Activated naive CD4-positive, alpha-beta T cell treated with anti-CD3 and anti-CD28 coated beads, Interleukin-2, amount 50 U/mL, for 72 hours (primary cell): ENCODE data around the gene TMEM63A. TPM values are rescaled to one million over a fixed set of nuclear protein-coding genes. Genes with fewer than 3 reads are reported as not detected.
A peak's percentile ranks its signal among the peaks of the same experiment; 100 is the strongest.

Experiments used
- ATAC-seq, 2 donors: fragments of 150-1000 bp; cut with Tn5 transposase; 2 replicates each; pipeline ENCODE4 v1.10.0; 2021; ENCODE audit warnings: mild to moderate bottlenecking in 2 of 2, moderate library complexity in 2 of 2
- DNase-seq, 2 donors: peaks; one replicate each; pipeline ENCODE4 v3.0.0; 2021 to 2022; ENCODE audit warnings: low spot score in 2 of 2
- H3K27ac Mint-ChIP-seq, 2 donors: one replicate each; pipeline ENCODE4 v1.8.0; 2022; ENCODE audit warnings: mild to moderate bottlenecking in 2 of 2, mixed read lengths in 2 of 2
- H3K36me3 Mint-ChIP-seq, 2 donors: one replicate each; pipeline ENCODE4 v1.8.0; 2022; ENCODE audit warnings: mixed read lengths in 2 of 2
- H3K9me3 Mint-ChIP-seq, 2 donors: one replicate each; pipeline ENCODE4 v1.8.0; 2022; ENCODE audit warnings: mixed read lengths in 2 of 2
- total RNA-seq, 2 donors: library from RNA; stranded (reverse); gene quantifications; one replicate each; pipeline ENCODE4 v1.2.3, GENCODE V29; 2022

The TMEM63A gene
- total RNA-seq, 2 donors from 2014 or later = 67.8 to 115 TPM

DNA sequence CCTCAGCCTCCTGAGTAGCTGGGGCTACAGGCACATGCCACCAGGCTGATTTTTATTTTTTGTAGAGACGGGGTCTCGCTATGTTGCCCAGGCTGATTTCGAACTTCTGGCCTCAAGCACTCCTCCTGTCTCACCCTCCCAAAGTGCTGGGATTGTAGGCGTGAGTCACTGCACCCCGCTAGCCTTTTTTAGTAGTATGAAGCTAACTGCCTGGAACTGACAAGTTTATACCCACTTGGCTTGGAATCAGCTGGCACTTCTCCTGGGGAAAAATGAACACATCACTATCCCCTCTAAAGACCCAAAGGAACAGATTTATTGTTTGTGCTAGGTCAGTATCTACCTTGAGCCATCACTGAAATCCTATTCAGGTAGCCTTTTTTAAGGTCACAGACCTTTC lies 19.0 kb downstream of the TMEM63A start:
- ATAC-seq (no peak), DNase-seq (no peak)
- no peaks in the 10 kb centered on the region for H3K9me3 Mint-ChIP-seq
- peaks cover 5 to 32% of the 10 kb centered on the region in 2 donors for H3K36me3 Mint-ChIP-seq
- H3K27ac Mint-ChIP-seq = no peak overlapping the region

DNA sequence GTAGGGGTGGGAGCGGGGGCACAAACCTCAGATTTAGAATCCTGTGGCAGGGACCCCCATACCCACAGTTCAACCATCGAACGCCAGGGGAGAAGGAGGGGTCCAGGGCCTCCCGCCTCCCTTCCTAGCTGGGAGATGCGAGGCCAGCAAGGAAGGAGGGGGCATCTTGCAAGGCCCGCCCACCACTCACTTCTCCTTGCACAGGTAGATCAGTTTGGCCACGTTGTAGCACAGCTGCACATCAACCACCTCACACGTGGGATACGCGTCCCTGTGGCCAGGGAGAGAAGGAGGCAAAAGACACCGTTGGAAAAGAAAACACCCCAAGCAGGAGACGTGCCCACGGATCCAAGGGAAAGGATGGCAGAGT lies 19.6 kb downstream of the TMEM63A start:
- H3K36me3 Mint-ChIP-seq = peaks cover 2 to 28% of the 10 kb centered on the region in 2 donors
- ATAC-seq = no peak

DNA sequence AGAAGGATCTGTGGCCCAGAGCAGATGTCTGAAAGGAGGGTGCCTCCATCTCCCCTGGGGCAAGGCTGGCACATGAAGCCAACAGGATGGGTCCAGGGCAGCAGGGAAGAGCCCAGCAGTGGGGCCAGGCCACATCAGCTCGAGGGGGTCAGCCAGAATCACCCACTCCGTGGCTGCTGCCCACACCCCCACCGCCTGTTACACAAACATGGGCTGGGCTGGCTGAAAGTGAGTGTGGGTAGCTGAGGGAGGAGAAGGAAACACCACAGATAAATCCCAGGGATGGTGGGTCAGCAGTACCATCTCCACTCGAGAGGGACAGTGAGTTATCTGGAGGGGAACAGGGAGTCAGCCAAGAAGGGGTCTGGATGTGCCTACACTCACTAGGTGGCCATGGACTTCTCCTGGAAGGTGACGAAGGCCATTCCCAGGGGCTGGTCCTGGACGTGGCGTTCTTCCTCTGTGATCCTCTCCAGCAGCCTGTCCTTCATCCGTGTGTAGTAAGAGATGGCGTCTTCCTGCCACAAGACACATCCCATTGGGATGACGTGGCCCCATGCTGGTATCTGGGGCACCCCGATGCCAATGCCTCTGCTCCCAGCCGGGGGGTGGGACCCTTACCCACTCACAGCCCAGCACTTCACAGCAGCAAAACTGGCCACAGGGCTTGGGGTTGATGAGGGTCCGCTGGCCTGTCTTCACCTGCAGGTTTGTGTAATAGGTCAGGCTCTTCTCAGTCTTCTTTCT lies 20.2 kb downstream of the TMEM63A start:
- DNase-seq (no peak), ATAC-seq (no peak)
- peak overlapping the region in 1 of 2 donors; percentile 48 for H3K27ac Mint-ChIP-seq
- H3K9me3 Mint-ChIP-seq = no peaks in the 10 kb centered on the region
- H3K36me3 Mint-ChIP-seq = peaks cover 0 to 22% of the 10 kb centered on the region in 2 donors

More for the DNA sequence above, 19.6 kb downstream of the TMEM63A start:
- H3K27ac Mint-ChIP-seq = peak overlapping the region in 1 of 2 donors; percentile 48
- no peaks in the 10 kb centered on the region for H3K9me3 Mint-ChIP-seq
- no peak for DNase-seq

DNA sequence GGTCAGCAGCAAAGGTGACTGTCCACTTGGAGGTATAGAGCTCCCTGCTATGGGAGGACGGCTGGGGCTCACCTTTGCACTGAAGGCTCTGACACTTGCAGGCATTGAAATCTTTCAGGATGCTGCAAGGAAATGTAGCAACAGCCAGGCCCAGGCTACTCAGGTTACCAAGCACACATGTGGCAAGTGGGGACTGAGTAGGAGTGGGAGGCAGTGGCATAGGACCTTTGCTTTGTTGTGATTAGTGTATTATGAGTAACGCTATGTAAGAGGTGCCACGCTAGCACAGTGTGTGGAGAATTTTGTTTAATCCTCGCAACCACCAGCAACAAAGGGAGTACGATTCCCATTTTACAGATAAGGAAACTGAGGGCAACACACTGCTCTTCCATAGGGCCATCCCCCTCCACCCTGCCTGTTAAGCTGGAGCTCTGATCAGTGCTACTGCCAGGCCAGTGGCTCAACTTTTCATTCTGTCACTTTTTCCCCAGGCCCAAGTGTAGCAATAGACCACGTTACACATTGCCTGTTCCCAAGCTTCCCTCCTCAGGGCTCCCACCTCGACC lies 21.2 kb downstream of the TMEM63A start:
- H3K36me3 Mint-ChIP-seq = peaks cover 0 to 18% of the 10 kb centered on the region in 2 donors
- ATAC-seq = no peak
- no peak for DNase-seq
- no peaks in the 10 kb centered on the region for H3K9me3 Mint-ChIP-seq
- H3K27ac Mint-ChIP-seq = peak overlapping the region; percentile 48 to 52

DNA sequence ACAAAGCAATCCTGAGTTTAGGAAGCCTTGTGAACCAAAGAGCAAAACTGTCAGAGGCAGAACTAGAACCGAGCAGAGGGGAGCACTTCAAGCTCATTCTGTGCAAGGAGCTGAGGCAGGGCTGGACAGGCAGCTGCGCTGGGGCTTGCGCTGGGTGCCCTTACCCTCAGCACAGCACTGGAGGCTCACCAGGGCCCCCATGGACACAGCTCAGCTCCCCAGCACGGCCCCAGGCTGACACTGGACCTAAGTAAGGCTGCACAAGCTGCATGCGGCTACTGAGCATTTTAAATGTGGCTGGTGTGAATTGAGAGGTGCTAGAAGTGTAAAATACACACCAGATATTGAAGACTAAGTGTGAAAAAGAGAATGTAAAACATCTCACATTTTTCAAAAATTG lies 22.1 kb downstream of the TMEM63A start:
- Mint-ChIP-seq H3K27ac (peak overlapping the region; percentile 44 to 52), H3K36me3 (peaks cover 0 to 11% of the 10 kb centered on the region in 2 donors), H3K9me3 (no peaks in the 10 kb centered on the region)
- DNase-seq (no peak), ATAC-seq (no peak)

DNA sequence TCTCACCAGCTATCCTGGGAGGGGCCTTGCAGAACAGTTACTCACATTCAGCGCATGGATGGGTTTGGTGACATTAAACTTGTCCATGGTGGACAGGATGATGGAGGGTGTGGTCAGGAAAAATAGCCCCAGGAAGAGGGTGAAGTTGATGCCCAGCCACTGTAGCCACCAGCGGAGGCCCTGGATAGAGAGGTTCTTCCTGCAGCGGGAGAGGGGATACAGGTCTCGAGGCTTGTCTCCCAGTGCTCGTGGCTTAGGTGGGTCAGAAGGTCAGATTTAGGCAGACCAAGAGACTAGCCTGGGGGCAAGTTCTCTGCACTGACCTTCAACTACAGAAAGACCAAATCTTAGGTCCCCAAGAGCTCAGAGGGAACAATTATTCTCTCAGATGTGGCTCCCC lies 23.0 kb downstream of the TMEM63A start:
- no peak for ATAC-seq
- Mint-ChIP-seq H3K9me3 (no peaks in the 10 kb centered on the region), H3K36me3 (peaks cover 5 to 16% of the 10 kb centered on the region in 2 donors), H3K27ac (peak overlapping the region in 1 of 2 donors; percentile 55)
- no peak for DNase-seq

DNA sequence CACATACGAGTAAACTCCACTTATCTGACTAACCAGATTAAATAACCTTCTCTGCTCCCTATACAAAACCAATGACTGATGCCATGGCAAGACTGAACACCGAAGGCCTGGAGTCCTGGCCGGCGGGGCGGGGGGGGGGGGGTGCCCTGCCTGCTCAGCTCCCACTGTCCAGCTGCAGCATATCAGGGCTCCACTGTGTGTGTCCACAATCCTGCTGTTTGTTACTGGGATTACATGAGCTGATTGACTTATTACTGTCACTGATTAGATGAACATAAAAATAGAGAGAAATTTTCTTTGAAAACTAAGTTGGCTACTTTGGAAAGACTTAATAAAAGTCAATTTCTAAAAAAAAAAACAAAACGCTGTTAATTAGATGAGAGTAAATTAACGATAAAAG lies 24.9 kb downstream of the TMEM63A start:
- ATAC-seq (no peak), DNase-seq (no peak)
- H3K27ac Mint-ChIP-seq = no peak overlapping the region
- no peaks in the 10 kb centered on the region for H3K9me3 Mint-ChIP-seq
- peaks cover 9 to 23% of the 10 kb centered on the region in 2 donors for H3K36me3 Mint-ChIP-seq

DNA sequence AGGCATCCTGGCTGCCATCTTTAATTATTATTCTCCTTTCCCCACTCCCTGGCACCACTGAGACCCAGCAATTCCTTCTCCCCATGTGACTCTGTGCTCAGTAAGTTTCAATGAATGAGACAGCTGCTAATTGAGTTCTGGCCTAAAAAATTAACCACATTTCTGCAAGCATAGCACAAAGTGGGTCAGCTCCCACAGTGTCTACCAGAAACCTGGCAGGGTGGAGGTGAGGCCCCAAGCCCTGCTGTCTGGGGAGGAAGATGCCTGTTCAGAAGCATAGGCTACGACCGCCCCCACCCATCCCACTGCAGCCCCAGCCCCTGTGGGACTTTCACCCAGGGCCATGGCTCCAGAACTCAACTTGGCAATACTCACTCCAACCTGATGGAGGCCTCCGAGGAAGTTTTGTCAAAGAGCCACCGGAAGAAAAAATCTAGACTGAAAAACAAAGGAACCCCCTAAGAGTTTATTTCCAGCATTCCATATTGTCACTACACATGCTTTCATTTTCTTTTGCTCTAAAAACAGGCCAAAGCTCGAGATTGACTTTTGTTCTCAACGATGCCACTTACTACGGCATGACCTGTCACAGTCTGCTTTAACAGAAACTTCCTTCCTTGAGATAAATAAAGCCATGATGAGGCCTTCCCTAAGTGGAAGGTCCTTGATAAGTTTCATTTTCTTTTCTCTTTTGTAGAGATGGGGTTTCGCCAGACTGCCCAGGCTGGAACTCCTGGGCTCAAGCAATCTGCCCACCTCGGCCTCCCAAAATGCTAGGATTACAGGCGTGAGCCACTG lies 26.5 kb downstream of the TMEM63A start:
- Mint-ChIP-seq H3K9me3 (no peaks in the 10 kb centered on the region), H3K36me3 (peaks cover 9 to 35% of the 10 kb centered on the region in 2 donors), H3K27ac (peak overlapping the region; percentile 13 to 22)
- ATAC-seq = no peak
- no peak for DNase-seq

DNA sequence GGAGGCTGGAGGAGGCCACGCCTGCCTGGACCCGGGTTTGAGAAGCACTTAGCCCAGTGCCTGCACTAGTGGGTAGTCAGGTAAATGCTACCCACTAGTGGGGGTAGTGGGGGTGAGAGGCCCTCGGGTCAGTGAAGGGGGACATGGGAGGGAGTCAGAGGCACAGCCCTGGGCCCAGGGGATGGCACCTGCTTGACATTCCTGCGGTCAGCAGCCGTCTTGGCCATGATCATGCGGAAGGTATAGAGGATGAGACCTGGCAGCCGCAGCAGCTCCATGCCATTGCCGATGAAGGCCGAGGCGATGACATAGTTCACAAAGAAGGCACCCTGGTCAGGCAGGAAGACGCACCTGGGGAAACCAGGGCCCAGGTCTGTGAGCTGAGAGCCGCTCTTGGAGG lies 28.7 kb downstream of the TMEM63A start:
- no peak for DNase-seq
- Mint-ChIP-seq H3K27ac (peak overlapping the region; percentile 19 to 36), H3K9me3 (no peaks in the 10 kb centered on the region), H3K36me3 (peaks cover 9 to 52% of the 10 kb centered on the region in 2 donors)
- no peak for ATAC-seq

DNA sequence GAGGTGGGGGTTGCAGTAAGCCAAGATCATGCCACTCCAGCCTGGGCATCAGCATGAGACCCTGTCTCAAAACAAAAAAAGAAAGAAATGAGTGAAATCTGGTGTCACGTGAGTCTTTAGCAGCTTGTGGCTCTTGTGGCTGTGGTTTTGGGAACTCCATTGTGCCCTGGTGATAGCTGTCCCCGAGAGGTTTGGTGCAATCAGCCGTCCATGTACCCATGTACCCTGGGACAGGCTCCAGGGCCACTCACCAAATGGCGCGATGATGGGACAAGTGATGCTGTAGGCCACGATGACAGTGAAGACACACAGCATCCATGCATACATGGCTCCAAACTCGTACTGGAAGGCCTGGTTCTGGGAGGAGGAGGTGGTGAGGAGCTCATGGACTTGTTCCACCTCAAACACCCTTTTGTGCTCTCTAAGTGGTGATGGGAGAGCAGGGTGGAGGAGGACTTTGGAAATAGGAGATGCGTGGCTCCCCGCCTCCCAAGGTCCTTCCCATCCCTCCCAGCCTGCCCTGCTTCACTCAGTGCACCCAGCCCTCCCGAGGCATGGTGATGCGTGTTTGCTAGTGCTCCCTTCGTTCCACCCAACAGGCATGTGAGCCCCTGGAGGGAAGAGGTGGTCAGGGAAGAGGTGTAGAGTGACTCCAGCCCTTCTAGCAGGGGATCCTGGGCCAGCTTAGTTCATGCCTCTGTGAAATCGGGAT lies 29.6 kb downstream of the TMEM63A start:
- ATAC-seq (no peak), DNase-seq (no peak)
- no peaks in the 10 kb centered on the region for H3K9me3 Mint-ChIP-seq
- peak overlapping the region; percentile 63 to 92 for H3K27ac Mint-ChIP-seq
- H3K36me3 Mint-ChIP-seq = peaks cover 9 to 59% of the 10 kb centered on the region in 2 donors

DNA sequence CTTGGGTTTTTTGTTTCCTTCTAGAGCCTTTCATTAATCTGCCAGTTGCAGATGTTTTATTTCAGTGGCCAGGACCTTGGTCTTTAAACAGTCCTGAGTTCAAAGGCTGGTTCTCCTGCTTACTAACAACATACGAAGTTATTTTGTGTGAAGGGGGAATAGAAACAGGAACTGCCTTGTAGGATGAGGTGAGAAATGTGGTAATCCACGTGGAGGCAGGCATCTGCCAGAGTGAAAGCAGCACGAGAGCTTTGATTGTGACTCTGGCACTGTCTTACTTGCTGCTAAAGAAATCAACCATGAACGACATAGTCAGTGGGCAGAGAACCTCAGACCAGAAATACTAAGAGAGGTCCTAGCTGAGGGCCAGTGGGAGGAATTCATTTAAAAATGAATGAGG lies 30.4 kb downstream of the TMEM63A start:
- H3K27ac Mint-ChIP-seq = peak overlapping the region; percentile 63 to 92
- DNase-seq (no peak), ATAC-seq (peak in 1 of 2 donors; percentile 37)
- peaks cover 9 to 58% of the 10 kb centered on the region in 2 donors for H3K36me3 Mint-ChIP-seq
- no peaks in the 10 kb centered on the region for H3K9me3 Mint-ChIP-seq

DNA sequence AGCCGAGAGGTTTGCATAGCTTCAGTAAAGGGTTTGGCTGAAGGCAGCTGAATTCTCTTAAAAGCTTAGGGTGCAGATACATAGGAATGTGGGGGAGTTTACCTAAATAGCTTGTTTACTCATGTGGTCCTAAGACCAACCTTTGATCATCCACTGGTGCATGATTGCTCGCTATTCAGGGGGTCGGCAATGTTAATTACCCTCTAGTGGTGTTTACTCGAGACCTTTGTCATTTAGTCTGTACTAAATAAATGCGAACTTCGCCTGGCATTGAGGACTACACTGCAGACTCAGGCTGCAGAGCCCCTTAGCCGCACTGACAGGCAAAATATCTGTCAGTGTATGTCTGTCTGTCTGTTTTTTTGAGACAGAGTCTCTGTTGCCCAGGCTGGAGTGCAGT lies 31.8 kb downstream of the TMEM63A start:
- no peak for DNase-seq
- Mint-ChIP-seq H3K36me3 (peaks cover 9 to 54% of the 10 kb centered on the region in 2 donors), H3K27ac (peak overlapping the region in 1 of 2 donors; percentile 44), H3K9me3 (no peaks in the 10 kb centered on the region)
- ATAC-seq = no peak

DNA sequence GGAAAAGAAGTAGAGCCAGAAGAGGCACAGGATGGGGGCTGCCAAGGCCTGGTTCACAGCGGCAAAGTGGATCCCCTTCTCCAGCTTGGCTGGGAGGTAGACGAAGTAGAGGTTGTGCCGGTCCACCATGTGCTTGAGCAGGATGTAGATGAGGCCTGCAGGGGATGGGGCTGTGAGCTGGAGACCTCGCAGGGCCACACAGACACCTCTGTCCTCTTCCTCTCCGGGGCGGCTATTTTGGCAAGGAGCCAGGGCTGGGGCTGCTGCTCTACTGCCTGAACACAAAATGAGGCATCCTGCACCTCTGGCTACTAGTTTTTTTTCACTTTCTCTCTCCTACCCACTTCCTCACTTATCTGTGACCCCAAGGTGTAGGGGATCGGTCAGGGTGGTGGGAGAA lies 32.3 kb downstream of the TMEM63A start:
- Mint-ChIP-seq H3K36me3 (peaks cover 9 to 54% of the 10 kb centered on the region in 2 donors), H3K9me3 (no peaks in the 10 kb centered on the region), H3K27ac (peak overlapping the region in 1 of 2 donors; percentile 82)
- ATAC-seq = peak in 1 of 2 donors; percentile 4
- DNase-seq = no peak

DNA sequence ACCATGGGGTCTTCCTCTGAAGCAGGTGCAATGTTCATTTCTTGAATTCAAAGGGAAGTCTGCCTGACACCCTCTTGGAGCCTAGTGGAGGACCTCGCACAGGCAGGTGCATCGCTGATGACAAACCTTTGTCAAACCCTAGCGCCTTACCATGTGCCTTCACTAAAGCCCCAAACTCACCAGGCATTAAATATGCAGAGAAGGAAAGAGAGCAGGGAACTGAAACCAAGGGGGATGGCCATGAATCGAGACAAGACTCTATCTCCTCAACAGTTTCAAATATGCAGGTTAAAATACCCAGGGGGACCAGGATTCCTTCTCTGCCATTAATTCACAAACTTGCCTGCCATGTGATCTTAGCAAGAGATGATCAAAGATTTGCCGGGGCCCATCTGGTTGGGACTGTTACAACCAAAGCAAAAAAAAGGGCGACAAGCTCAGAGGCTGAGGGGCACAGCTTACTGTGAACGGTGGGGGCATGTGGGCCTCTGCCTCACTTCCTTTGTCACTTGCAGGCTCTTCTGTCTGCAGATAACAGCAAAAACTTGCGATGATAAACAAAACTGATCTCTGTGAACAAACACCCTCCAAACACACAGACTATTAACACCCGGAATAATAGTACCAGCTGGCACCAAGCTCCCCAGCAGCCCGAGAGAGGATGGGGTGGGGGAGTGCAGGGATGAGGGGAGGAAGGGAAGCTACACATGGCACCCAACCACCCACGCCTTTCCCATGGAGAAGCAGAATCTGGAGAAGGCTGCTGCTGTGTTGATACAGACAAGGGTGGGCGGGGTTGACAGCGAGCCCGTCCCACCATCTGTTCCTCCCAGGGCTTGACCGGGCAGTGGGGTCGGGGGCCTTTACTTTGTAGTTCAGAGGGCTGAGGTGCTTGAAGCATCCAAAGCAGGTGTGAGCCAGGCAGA lies 33.9 kb downstream of the TMEM63A start:
- peak overlapping the region; percentile 19 to 80 for H3K27ac Mint-ChIP-seq
- peaks cover 0 to 43% of the 10 kb centered on the region in 2 donors for H3K36me3 Mint-ChIP-seq
- no peak for ATAC-seq
- no peak for DNase-seq
- no peaks in the 10 kb centered on the region for H3K9me3 Mint-ChIP-seq

DNA sequence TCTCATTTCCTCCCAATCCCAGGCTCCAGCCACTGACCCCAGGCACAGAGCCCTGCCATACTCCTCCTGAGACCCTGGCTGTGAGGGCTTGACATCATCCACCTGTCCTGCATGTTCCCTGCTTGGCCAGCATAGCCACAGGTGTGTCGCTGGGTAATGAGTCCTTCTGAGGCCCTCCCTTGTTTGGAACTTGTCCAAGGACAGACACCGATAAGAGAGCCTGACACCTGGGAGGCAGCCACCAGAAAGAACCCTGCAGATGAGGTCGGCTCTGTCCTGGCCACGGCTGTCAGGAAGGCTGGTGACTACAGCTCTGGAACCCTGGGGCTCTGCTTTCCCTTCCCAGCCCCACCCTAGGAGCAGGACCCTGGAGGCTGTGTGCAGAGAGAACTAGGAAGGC lies 34.6 kb downstream of the TMEM63A start:
- no peak for ATAC-seq
- no peak for DNase-seq
- peak overlapping the region; percentile 19 to 80 for H3K27ac Mint-ChIP-seq
- H3K9me3 Mint-ChIP-seq = no peaks in the 10 kb centered on the region
- H3K36me3 Mint-ChIP-seq = peaks cover 0 to 41% of the 10 kb centered on the region in 2 donors
